GM12874 (cell line): ENCODE results near the gene DAND5.

Source experiments
- CTCF ChIP-seq: IDR thresholded peaks from 2 replicates; pipeline ENCODE4 v1.5.1; 2011; ENCODE audit warnings: low read depth, mild to moderate bottlenecking, control low read depth, low read length, moderate library complexity; ENCODE audit not compliant: insufficient read depth

Gene DAND5

GRCh38 chr19:13017306-13018034 is 48.1 kb downstream of the DAND5 start:
- TF ChIP-seq CTCF: no peak

- TF ChIP-seq CTCF: no peak
Observed at GRCh38 chr19:13018035-13018914, 48.9 kb downstream of the DAND5 start.

- TF ChIP-seq CTCF: no peak
Observed at GRCh38 chr19:13019332-13019731, 50.0 kb downstream of the DAND5 start.

GRCh38 chr19:13020002-13020414 is 50.6 kb downstream of the DAND5 start:
- no peak for TF ChIP-seq CTCF

- TF ChIP-seq CTCF: no peak
Observed at GRCh38 chr19:13022111-13022858, 52.9 kb downstream of the DAND5 start.

GRCh38 chr19:13022859-13023636 is 53.7 kb downstream of the DAND5 start:
- no peak for TF ChIP-seq CTCF
